ENCODE results near the gene PCBP4. TPM values are rescaled to one million over a fixed set of nuclear protein-coding genes. Genes with fewer than 3 reads are reported as not detected.

Gene PCBP4
- polyA plus RNA-seq, 3 donors: 64.2 to 79.1 (median 73.4) TPM

DNA sequence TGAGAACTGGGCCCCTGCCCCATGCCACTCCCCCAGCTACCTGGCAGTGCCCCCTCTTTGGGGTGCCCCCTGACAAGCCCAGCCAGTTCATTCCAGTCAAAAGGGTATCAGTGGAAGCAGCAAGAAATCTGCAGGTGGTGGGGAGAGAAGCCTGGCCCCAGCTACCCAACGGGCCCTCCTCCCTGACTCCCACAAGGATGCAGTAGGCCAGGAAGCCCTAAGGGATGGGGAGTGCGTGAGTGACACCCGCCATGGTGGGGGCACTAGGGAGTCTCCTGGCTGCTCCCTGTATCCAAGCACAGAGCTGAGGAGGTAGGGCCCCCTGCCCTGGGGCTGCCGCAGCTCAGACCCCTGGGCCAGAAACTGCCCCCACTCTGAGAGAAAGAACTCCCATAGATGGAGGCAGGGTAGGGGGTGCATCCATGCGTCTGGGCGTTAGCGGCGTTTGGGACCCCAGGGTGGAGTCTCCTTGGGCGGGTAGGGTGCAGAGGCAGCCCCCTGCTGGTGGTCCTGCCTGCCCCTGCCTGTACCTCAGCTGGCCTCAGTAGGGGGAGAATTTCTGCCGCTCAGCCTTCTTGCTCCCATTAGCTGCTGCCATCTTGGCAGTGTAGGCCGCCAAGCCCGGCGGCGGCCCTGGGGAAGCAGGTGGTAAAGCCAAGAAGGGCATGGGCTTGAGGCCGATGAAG, 9.6 kb downstream of the PCBP4 start:
- no peak for DNase-seq

DNA sequence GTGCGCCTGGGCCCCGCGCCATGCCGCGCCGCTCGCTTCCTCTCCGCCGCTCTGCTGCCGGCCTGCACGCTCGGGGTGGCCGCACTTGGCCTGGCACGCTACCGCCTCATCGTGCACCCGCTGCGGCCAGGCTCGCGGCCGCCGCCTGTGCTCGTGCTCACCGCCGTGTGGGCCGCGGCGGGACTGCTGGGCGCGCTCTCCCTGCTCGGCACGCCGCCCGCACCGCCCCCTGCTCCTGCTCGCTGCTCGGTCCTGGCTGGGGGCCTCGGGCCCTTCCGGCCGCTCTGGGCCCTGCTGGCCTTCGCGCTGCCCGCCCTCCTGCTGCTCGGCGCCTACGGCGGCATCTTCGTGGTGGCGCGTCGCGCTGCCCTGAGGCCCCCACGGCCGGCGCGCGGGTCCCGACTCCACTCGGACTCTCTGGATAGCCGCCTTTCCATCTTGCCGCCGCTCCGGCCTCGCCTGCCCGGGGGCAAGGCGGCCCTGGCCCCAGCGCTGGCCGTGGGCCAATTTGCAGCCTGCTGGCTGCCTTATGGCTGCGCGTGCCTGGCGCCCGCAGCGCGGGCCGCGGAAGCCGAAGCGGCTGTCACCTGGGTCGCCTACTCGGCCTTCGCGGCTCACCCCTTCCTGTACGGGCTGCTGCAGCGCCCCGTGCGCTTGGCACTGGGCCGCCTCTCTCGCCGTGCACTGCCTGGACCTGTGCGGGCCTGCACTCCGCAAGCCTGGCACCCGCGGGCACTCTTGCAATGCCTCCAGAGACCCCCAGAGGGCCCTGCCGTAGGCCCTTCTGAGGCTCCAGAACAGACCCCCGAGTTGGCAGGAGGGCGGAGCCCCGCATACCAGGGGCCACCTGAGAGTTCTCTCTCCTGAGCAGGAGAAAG, 11.1 kb downstream of the PCBP4 start:
- DNase-seq: no peak

DNA sequence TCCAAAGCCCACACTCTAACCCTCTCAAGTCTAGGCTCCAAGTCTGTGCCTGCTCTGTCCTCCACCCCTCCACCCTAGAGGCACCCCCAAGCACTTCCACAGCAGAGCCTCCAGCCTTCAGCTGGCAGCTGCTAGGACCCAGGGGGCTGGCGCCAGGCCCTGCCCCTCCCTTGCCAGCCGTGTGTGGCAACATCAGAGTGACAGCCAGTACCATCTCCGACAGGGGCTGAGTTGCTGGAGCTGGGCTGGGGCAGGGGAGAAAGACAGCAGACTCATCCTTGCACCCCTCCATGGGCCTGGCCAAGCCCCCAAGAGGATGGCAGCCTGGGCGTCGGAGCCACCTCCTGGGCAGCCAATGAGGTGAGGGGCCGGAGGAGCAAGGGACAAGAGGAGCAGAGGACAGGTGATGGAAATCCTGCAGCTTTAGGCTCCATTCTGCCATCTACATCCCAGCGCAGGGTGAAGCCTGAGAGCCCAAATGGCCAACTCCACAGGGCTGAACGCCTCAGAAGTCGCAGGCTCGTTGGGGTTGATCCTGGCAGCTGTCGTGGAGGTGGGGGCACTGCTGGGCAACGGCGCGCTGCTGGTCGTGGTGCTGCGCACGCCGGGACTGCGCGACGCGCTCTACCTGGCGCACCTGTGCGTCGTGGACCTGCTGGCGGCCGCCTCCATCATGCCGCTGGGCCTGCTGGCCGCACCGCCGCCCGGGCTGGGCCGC, 11.9 kb downstream of the PCBP4 start, which contains the start of gene GPR62:
Gene GPR62 (plus strand): TSS at position 207 of the 718 bp plus-strand sequence. CDS start 272 bp downstream, at position 479.
- no peak for DNase-seq

- DNase-seq: no peak
These were observed 12.5 kb downstream of the PCBP4 start for GRCh38 chr3:51954713-51955112.

DNA sequence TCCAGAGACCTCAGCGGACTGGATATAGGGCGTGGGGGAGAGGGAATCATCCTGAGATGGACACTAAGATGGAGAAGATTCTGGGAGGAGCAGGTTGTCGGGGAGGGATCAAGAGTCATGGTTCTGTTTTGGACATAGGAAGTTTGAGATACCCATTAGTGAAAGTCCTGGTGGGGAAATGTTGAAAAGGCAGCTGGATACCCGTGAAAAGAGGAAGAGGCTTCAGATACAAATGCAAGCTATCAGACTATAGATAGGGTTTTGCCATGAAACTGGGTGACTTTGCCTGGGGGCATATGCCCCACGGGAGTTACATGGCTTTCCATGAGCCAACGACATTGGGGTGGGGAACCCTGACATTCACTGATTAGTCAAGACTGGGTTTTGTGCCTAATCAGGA, 13.1 kb downstream of the PCBP4 start:
- DNase-seq: no peak

- no peak for DNase-seq
These were observed 13.8 kb downstream of the PCBP4 start for GRCh38 chr3:51953445-51953844.

GRCh38 chr3:51950899-51951298, 16.4 kb downstream of the PCBP4 start:
- DNase-seq: no peak

GRCh38 chr3:51949121-51949520, 18.1 kb downstream of the PCBP4 start:
- DNase-seq: no peak

DNA sequence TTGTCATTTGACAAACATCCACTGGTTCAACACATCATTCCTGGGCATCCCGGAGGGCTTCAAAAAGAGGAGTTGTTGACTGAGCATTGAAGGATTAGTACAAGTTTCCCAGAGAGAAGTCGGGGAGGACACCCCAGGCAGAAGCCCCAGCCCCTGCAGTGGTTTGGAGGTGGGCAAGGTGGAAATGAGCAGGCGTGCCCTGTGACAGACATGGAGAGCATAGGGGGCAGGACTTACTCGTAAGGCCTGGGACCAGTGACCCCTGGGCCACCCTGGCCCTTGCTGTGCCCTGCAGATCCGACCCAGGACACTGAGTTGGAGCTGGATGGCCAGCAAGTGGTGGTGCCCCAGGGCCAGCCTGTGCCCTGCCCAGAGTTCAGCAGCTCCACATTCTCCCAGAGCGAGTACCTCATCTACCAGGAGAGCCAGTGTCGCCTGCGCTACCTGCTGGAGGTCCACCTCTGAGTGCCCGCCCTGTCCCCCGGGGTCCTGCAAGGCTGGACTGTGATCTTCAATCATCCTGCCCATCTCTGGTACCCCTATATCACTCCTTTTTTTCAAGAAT, 19.2 kb downstream of the PCBP4 start:
- no peak for DNase-seq

GRCh38 chr3:51947215-51947900, 19.9 kb downstream of the PCBP4 start:
- no peak for DNase-seq

DNA sequence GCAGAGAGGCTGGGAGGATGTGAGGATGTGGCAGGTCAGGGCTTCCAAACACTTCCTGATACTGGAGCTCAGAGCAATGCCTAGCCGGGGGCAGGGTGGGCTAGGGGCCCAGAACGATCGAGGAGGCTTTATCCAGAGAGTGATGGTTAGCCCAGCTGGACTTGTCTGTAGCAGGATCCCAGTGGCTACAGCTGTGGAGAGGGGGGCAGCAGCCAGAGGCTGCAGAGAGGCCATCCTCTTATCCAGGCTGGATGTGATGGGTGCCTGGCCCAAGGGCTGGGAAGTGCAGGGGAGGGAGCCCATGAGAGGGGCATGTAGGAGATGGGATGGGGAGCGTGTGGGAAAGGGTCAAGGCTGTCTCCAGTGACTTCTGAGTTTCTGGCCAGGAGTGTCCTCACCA, 20.5 kb downstream of the PCBP4 start:
- DNase-seq: no peak

DNA sequence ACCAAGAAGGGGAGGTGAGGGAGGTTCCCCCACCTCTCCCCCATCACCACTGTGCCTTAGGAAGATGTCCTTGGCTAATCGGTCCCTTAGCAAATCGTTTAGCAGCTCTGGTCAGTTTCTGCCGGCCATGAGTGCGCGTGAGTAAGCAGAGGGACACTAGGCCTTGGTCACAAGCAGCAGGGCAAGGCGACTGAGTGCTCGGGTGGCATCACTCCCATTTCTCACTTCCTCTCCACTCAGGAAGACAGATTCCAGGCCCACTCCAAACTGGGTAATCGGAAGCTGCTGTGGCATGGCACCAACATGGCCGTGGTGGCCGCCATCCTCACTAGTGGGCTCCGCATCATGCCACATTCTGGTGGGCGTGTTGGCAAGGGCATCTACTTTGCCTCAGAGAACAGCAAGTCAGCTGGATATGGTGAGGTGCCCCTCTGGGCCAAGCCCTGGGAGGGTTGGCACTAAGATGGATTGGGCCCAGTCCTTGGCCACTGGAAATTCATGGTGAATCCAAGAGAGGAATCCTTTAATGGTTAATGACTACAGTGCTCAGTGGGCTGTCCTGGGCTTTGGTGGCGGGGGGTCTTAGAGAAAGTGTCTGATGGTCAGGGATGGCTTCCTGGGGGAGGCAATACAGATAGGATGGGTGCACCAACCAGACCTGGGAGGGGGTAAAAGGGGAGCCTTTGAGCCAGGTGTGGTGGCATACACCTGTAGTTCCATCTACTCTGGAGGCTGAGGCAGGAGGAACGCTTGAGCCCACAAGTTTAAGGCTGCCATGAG, 21.1 kb downstream of the PCBP4 start:
- no peak for DNase-seq

- DNase-seq: no peak
These were observed 22.0 kb downstream of the PCBP4 start for GRCh38 chr3:51945031-51945840.

DNA sequence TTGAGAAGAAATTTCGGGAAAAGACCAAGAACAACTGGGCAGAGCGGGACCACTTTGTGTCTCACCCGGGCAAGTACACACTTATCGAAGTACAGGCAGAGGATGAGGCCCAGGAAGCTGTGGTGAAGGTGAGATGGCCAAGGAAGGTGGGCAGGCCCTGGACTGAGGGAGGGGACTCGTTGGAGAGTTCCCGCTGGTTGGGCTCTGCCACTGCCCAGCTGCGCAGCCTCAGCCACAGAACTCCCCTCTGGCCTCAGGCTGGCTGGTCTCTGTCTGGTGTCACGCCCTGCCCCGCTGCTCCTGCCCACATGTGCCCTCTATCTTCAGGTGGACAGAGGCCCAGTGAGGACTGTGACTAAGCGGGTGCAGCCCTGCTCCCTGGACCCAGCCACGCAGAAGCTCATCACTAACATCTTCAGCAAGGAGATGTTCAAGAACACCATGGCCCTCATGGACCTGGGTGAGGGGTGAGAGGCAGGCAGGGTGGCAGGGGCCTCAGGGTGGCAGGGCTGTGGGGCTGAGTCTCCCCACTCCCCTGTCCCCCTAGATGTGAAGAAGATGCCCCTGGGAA, 22.7 kb downstream of the PCBP4 start:
- no peak for DNase-seq

DNA sequence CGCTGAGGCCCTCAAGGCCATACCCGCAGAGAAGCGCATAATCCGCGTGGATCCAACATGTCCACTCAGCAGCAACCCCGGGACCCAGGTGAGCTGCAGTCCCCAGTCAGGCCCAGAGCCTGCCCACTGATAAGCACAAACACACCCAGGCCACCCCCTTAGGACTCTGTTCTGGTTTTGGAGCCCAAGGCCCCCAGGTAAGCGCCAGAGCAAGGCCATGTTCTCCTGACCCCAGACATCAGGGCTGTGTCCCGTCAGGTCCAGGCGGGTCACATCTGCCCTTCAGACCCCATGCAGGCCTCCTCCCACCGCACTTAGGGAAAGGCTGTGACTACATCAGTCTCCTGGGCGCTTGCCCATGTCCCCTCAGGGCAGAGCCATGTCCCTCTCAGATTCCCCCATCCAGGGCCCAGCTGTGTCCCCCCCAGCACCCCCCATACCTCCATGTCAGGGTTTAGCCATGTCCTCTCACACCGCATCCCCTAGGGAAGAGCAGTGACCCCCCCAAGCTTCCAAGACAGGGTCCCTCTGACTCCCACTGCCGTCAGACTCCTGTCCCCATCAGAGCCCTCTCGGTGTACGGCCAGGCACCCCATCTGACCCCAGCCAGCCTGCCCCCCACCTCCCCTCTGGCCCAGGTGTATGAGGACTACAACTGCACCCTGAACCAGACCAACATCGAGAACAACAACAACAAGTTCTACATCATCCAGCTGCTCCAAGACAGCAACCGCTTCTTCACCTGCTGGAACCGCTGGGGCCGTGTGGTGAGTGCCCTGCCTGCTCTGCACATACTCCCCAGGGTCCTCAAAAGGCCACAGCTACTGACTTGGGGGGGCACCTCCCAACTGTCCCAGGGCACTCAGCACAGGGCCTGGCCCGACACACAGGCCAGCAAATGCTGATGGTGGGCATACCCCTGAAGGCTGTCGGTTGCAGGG, 23.5 kb downstream of the PCBP4 start:
- DNase-seq: no peak

GRCh38 chr3:51942603-51943450, 24.4 kb downstream of the PCBP4 start:
- no peak for DNase-seq
